ENCODE data around the gene CCNT1.
"Not testable (repeated sequence)": the region's sequence is repeated elsewhere in the genome, so short reads cannot be mapped to it uniquely, and the experiment has no call there.

The CCNT1 gene

DNA sequence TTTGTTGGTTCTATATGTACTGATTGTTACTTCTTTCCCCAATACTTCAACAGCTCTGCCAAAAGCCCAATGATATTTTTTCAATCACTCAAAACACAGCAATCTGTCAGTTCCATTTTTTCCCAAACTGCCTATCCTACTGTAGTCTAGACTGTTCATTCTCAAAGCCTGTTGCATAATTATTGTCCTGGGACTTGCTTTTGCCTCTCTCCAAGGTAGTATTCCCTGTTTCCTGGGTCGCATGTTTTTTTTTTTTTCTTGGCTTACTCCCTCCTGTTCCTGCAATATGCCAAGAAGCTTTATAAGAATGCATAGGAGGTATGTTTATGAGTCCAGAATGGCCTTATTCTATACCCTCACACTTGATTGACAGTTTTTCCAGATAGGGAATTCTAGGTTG, 19.9 kb upstream of the CCNT1 start:
- no peak for TF ChIP-seq TAF1 (IDR thresholded peaks at IDR 0.05; ENCODE audit: low read depth, low read length)
- no peak for TF ChIP-seq POU2F2 (IDR thresholded peaks at IDR 0.05; ENCODE audit: low read depth, low read length)
- TF ChIP-seq POLR2A (IDR thresholded peaks at IDR 0.05; ENCODE audit: low read depth, low read length), result no peak
- no peak for TF ChIP-seq PAX5 (IDR thresholded peaks at IDR 0.05; ENCODE audit: insufficient read depth, low read length, severe bottlenecking)
- TF ChIP-seq SPI1 (IDR thresholded peaks at IDR 0.05; ENCODE audit: low read depth, low read length), result no peak
- TF ChIP-seq POLR2AphosphoS5 (IDR thresholded peaks at IDR 0.05; ENCODE audit: low read depth, low read length), result no peak
- FAIRE-seq, result no peak
- DNase-seq (ENCODE audit: insufficient read length, low spot score), result no peak

- FAIRE-seq, result no peak
- TF ChIP-seq POLR2A (IDR thresholded peaks at IDR 0.05; ENCODE audit: low read depth, low read length) (no peak), TAF1 (IDR thresholded peaks at IDR 0.05; ENCODE audit: low read depth, low read length) (no peak), SPI1 (IDR thresholded peaks at IDR 0.05; ENCODE audit: low read depth, low read length) (no peak), PAX5 (IDR thresholded peaks at IDR 0.05; ENCODE audit: insufficient read depth, low read length, severe bottlenecking) (no peak), POU2F2 (IDR thresholded peaks at IDR 0.05; ENCODE audit: low read depth, low read length) (no peak), POLR2AphosphoS5 (IDR thresholded peaks at IDR 0.05; ENCODE audit: low read depth, low read length) (no peak)
- DNase-seq (ENCODE audit: insufficient read length, low spot score), result no peak
Observed at GRCh38 chr12:48728807-48729206, 12.3 kb upstream of the CCNT1 start.

GRCh38 chr12:48720737-48721136, 4.2 kb upstream of the CCNT1 start:
- FAIRE-seq; DNase-seq (ENCODE audit: insufficient read length, low spot score): not testable (repeated sequence)

DNA sequence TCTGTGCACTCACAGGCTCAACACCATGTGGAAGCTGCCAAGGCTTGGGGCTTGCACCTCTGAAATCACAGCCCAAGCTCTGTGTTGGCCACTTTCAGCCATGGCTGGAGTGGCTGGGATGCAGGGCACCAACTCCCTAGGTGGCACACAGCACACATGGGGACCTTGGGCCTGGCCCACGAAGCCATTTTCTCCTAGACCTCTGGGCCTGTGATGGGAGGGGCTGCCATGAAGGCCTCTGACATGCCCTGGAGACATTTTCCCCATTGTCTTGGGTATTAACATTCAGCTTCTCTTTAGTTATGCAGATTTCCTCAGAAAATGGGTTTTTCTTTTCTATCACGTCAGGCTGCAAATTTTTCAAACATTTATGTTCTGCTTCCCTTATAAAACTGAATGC, 3.7 kb upstream of the CCNT1 start:
- not testable (repeated sequence) for FAIRE-seq; DNase-seq (ENCODE audit: insufficient read length, low spot score)

DNA sequence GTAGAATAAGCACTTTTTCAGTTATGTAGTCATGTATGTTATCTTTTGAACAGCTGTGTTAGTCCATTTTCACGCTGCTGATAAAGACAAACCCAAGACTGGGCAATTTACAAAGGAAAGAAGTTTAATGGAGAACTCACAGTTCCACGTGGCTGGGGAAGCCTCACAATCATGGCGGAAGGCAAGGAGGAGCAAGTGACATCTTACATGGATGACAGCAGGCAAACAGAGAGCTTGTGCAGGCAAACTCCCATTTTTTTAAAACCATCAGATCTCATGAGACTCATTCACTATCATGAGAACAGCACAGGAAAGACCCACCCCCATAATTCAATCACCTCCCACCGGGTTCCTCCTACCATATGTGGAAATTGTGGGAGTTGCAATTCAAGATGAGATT, 2.5 kb upstream of the CCNT1 start:
- not testable (repeated sequence) for FAIRE-seq; DNase-seq (ENCODE audit: insufficient read length, low spot score)

GRCh38 chr12:48717252-48717695, 767 bp upstream of the CCNT1 start:
- TF ChIP-seq POLR2A (IDR thresholded peaks at IDR 0.05; ENCODE audit: low read depth, low read length), result 0 out of 2 replicates have a peak, but pooled peaks have one; percentile 6
- no peak for TF ChIP-seq SPI1 (IDR thresholded peaks at IDR 0.05; ENCODE audit: low read depth, low read length)
- DNase-seq (ENCODE audit: insufficient read length, low spot score) (peak; percentile 28), FAIRE-seq (no peak)

DNA sequence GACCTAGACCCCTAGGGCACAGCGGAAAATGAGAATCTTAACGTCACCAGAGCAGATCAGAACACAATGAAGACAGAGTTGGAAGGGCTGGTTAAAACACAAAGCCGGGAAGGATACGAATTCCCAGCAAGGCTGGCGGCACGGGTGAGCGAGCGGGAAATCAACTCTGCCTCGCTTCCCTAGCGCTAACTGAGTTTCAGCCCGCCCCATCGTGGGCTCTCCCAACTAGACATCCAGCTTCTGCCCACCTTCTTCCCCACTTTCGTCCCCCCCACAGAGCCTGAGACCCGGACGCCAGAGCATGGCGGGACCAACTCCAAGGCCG, 377 bp downstream of the CCNT1 start:
- DNase-seq (ENCODE audit: insufficient read length, low spot score) (no peak), FAIRE-seq (no peak)
- TF ChIP-seq PAX5 (IDR thresholded peaks at IDR 0.05; ENCODE audit: insufficient read depth, low read length, severe bottlenecking), result no peak
- TF ChIP-seq POLR2A (IDR thresholded peaks at IDR 0.05; ENCODE audit: low read depth, low read length), result no peak
- no peak for TF ChIP-seq SPI1 (IDR thresholded peaks at IDR 0.05; ENCODE audit: low read depth, low read length)
- no peak for TF ChIP-seq POU2F2 (IDR thresholded peaks at IDR 0.05; ENCODE audit: low read depth, low read length)
- TF ChIP-seq POLR2AphosphoS5 (IDR thresholded peaks at IDR 0.05; ENCODE audit: low read depth, low read length), result no peak
- TF ChIP-seq TAF1 (IDR thresholded peaks at IDR 0.05; ENCODE audit: low read depth, low read length), result no peak

DNA sequence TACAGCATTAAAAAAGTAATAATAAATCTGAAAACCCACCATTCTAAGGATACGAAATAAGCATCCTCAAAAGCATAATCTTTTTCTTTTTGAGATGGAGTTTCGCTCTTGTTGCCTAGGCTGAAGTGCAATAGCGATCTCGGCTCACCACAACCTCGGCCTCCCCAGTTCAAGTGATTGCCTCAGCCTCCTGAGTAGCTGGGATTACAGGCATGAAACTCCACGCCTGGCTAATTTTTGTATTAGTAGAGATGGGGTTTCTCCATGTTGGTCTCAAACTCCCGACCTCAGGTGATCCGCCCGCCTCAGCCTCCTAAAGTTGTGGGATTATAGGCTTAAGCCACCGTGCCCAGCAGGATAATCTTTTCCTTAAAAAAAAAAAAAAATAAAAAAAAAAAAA, 4.3 kb downstream of the CCNT1 start:
- DNase-seq (ENCODE audit: insufficient read length, low spot score) (no peak), FAIRE-seq (no peak)
- TF ChIP-seq POU2F2 (IDR thresholded peaks at IDR 0.05; ENCODE audit: low read depth, low read length) (no peak), PAX5 (IDR thresholded peaks at IDR 0.05; ENCODE audit: insufficient read depth, low read length, severe bottlenecking) (no peak), POLR2AphosphoS5 (IDR thresholded peaks at IDR 0.05; ENCODE audit: low read depth, low read length) (no peak), POLR2A (IDR thresholded peaks at IDR 0.05; ENCODE audit: low read depth, low read length) (no peak), SPI1 (IDR thresholded peaks at IDR 0.05; ENCODE audit: low read depth, low read length) (no peak), TAF1 (IDR thresholded peaks at IDR 0.05; ENCODE audit: low read depth, low read length) (no peak)

GRCh38 chr12:48698822-48699221, 17.7 kb downstream of the CCNT1 start:
- DNase-seq (ENCODE audit: insufficient read length, low spot score); FAIRE-seq: not testable (repeated sequence)

- FAIRE-seq, result peak; percentile 13
- no peak for DNase-seq (ENCODE audit: insufficient read length, low spot score)
- TF ChIP-seq PAX5 (IDR thresholded peaks at IDR 0.05; ENCODE audit: insufficient read depth, low read length, severe bottlenecking), result no peak
- TF ChIP-seq POLR2A (IDR thresholded peaks at IDR 0.05; ENCODE audit: low read depth, low read length), result no peak
- TF ChIP-seq SPI1 (IDR thresholded peaks at IDR 0.05; ENCODE audit: low read depth, low read length), result no peak
- no peak for TF ChIP-seq POLR2AphosphoS5 (IDR thresholded peaks at IDR 0.05; ENCODE audit: low read depth, low read length)
- TF ChIP-seq POU2F2 (IDR thresholded peaks at IDR 0.05; ENCODE audit: low read depth, low read length), result no peak
- TF ChIP-seq TAF1 (IDR thresholded peaks at IDR 0.05; ENCODE audit: low read depth, low read length), result no peak
Observed at GRCh38 chr12:48696626-48697025, 19.9 kb downstream of the CCNT1 start.

GRCh38 chr12:48695859-48696258, 20.6 kb downstream of the CCNT1 start:
- TF ChIP-seq PAX5 (IDR thresholded peaks at IDR 0.05; ENCODE audit: insufficient read depth, low read length, severe bottlenecking), result no peak
- DNase-seq (ENCODE audit: insufficient read length, low spot score) (no peak), FAIRE-seq (no peak)

DNA sequence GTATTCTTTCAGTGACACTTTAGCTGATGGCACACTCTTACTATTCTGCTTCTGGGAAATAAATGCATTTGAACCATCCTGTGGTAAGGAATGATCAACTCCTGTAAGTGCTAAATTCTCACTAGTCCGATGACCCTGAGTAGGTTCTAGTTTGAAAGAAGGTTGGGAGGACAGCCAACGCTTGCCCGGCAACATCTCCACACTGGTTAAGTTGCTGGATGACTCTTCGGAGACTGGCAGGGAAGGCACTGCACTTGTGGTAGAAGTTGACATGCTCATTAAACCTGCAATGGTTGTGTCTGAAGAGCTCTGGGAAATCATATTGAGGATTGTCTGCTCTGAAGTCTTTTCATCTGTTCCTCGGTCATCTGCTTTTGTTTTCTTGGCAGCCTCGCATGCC, 22.5 kb downstream of the CCNT1 start:
- FAIRE-seq (no peak), DNase-seq (ENCODE audit: insufficient read length, low spot score) (no peak)
- no peak for TF ChIP-seq TAF1 (IDR thresholded peaks at IDR 0.05; ENCODE audit: low read depth, low read length)
- 0 out of 2 replicates have a peak, but pooled peaks have one; percentile 27 for TF ChIP-seq POLR2A (IDR thresholded peaks at IDR 0.05; ENCODE audit: low read depth, low read length)
- TF ChIP-seq POLR2AphosphoS5 (IDR thresholded peaks at IDR 0.05; ENCODE audit: low read depth, low read length), result no peak

Measured in GM12891 (cell line).